GM12878 (cell line): Measurements from ENCODE around the gene PPP1R9B. TPM values are rescaled to one million over a fixed set of nuclear protein-coding genes. Genes with fewer than 3 reads are reported as not detected.

Experiments used
- ATAC-seq: fragments of 200-7000 bp; cut with Tn5 transposase; 3 replicates; pipeline ENCODE4 v1.9.1; 2020; ENCODE audit warnings: mild to moderate bottlenecking, moderate library complexity
- BruUV-seq: library from RNA; stranded (reverse); fragments of 400-500 nt; replicated peaks from 2 replicates; lab custom pipeline; 2021; lab: Mats Ljungman, UMichigan
- CTCF ChIA-PET: fragments of 300-600 bp; sonication (Branson Sonifier 250); formaldehyde crosslinking; extraction: SDS; loops from one replicate; lab custom pipeline; 2021; ENCODE audit warnings: inconsistent platforms; lab: Yijun Ruan, JAX
- POLR2A ChIA-PET: fragments of 350-600 bp; formaldehyde crosslinking; extraction: SDS; loops from one replicate; lab custom pipeline; 2021; ENCODE audit warnings: inconsistent platforms; lab: Charles Lee
- RAD21 ChIA-PET: fragments of 300-600 bp; sonication (Branson Sonifier 250); formaldehyde crosslinking; loops from one replicate; lab custom pipeline; 2023; ENCODE audit warnings: antibody characterized with exemption; ENCODE audit not compliant: unreplicated experiment; lab: Charles Lee
- SMC1A ChIA-PET: fragments of 300-600 bp; sonication (Branson Sonifier 250); formaldehyde crosslinking; loops from one replicate; lab custom pipeline; 2023; ENCODE audit not compliant: unreplicated experiment, uncharacterized antibody; lab: Charles Lee
- DNase-seq: peaks from one replicate; pipeline ENCODE4 v3.0.0-alpha.2; 2011; ENCODE audit warnings: low read depth, low spot score
- FAIRE-seq: peaks from 3 replicates; lab custom pipeline; 2011; peaks lifted over from hg19 to GRCh38; lab: Jason Lieb, UNC
- H2AFZ ChIP-seq: 2 replicates; pipeline ENCODE4 v1.6.0; 2011; ENCODE audit warnings: low read depth, low read length, control low read depth; ENCODE audit not compliant: control insufficient read depth
- H3K27ac ChIP-seq: 2 replicates; pipeline ENCODE4 v1.5.1; 2011; ENCODE audit warnings: control low read depth; ENCODE audit not compliant: control insufficient read depth, insufficient read depth
- H3K27me3 ChIP-seq, 2 experiments: replicated peaks in 1 of 2; 2 replicates each; pipeline versions ENCODE4 v1.6.0 to v1.6.1; 2011; ENCODE audit warnings: low read length in 1 of 2; ENCODE audit not compliant: control insufficient read depth in 2 of 2, insufficient read depth in 2 of 2
- H3K36me3 ChIP-seq, 2 experiments: 2 replicates each; pipeline ENCODE4 v1.5.1; 2011; ENCODE audit warnings: low read length in 1 of 2; ENCODE audit not compliant: control insufficient read depth in 2 of 2, insufficient read depth in 2 of 2
- H3K4me1 ChIP-seq: 2 replicates; pipeline ENCODE4 v1.6.1; 2011; ENCODE audit warnings: mild to moderate bottlenecking, low read length, moderate library complexity, mixed read lengths; ENCODE audit not compliant: control insufficient read depth, insufficient read depth
- H3K4me2 ChIP-seq: 2 replicates; pipeline ENCODE4 v1.6.0; 2011; ENCODE audit warnings: control low read depth; ENCODE audit not compliant: control insufficient read depth, insufficient read depth
- H3K4me3 ChIP-seq: fragments of 200-600 bp; sonication (generic); 2 replicates; pipeline ENCODE4 v1.5.1; 2016
- H3K79me2 ChIP-seq: 2 replicates; pipeline ENCODE4 v1.6.0; 2011; ENCODE audit warnings: low read length; ENCODE audit not compliant: control insufficient read depth, insufficient read depth
- H3K9ac ChIP-seq: 2 replicates; pipeline ENCODE4 v1.8.0; 2011; ENCODE audit warnings: low read length, control low read depth, mixed read lengths; ENCODE audit not compliant: control insufficient read depth, insufficient read depth
- H3K9me3 ChIP-seq: replicated peaks from 3 replicates; pipeline ENCODE4 v1.5.1; 2011; ENCODE audit warnings: mild to moderate bottlenecking, low read length; ENCODE audit not compliant: control insufficient read depth, insufficient read depth
- H4K20me1 ChIP-seq: 2 replicates; pipeline ENCODE4 v1.6.0; 2011; ENCODE audit not compliant: control insufficient read depth, insufficient read depth
- ASH2L ChIP-seq: fragments of 300-600, 200-600 bp; sonication (generic); IDR thresholded peaks from 2 replicates; pipeline ENCODE4 v1.6.1; 2017; ENCODE audit warnings: low read depth, mild to moderate bottlenecking, borderline replicate concordance
- ATF7 ChIP-seq: fragments of 450-650 bp; IDR thresholded peaks from 2 replicates; pipeline ENCODE4 v1.6.1; 2016; ENCODE audit warnings: low read depth, mild to moderate bottlenecking
- CEBPB ChIP-seq, 2 experiments: fragments of 150-350 bp in 1 of 2; IDR thresholded peaks; 2 replicates each; pipeline ENCODE4 v1.6.1; 2012 to 2014; ENCODE audit warnings: low read depth in 2 of 2, low read length in 2 of 2, borderline replicate concordance in 1 of 2, inconsistent platforms in 1 of 2
- CEBPZ ChIP-seq: fragments of 150-350 bp; IDR thresholded peaks from 2 replicates; pipeline ENCODE4 v1.6.1; 2016; ENCODE audit warnings: low read depth, low read length
- CREB1 ChIP-seq: IDR thresholded peaks from 2 replicates; pipeline ENCODE4 v1.6.1; 2012; ENCODE audit warnings: low read depth, mild to moderate bottlenecking, inconsistent platforms
- EP300 ChIP-seq, 2 experiments: fragments of 150-350 bp in 1 of 2; IDR thresholded peaks; 2 replicates each; pipeline ENCODE4 v1.6.1; 2011 to 2012; ENCODE audit warnings: low read depth in 2 of 2, low read length in 2 of 2, borderline replicate concordance in 1 of 2, improper control_type of control experiment in 1 of 2, inconsistent platforms in 1 of 2; ENCODE audit not compliant: control insufficient read depth in 1 of 2
- ETV6 ChIP-seq, 2 experiments: fragments of 450-650 bp in 1 of 2; IDR thresholded peaks in 1 of 2; conservative IDR thresholded peaks in 1 of 2; 2 replicates each; pipeline ENCODE4 v1.6.1; 2014; ENCODE audit warnings: antibody characterized with exemption in 1 of 2, borderline replicate concordance in 1 of 2, low read depth in 1 of 2, mild to moderate bottlenecking in 1 of 2, moderate library complexity in 1 of 2
- GABPA ChIP-seq: IDR thresholded peaks from 2 replicates; pipeline ENCODE4 v1.6.1; 2014; ENCODE audit warnings: antibody characterized with exemption, low read depth, mild to moderate bottlenecking, inconsistent platforms
- NFYA ChIP-seq: IDR thresholded peaks from 2 replicates; pipeline ENCODE4 v1.6.1; 2011; ENCODE audit warnings: low read depth, mild to moderate bottlenecking, low read length, improper control_type of control experiment, borderline replicate concordance
- PAX5 ChIP-seq: IDR thresholded peaks from 2 replicates; pipeline ENCODE4 v1.6.1; 2011; ENCODE audit warnings: low read depth, low read length, borderline replicate concordance
- SIX5 ChIP-seq: IDR thresholded peaks from 2 replicates; pipeline ENCODE4 v1.6.1; 2011; ENCODE audit warnings: mild to moderate bottlenecking, low read depth, low read length, moderate library complexity; ENCODE audit not compliant: severe bottlenecking
- TAF1 ChIP-seq: IDR thresholded peaks from 2 replicates; pipeline ENCODE4 v1.6.1; 2011; ENCODE audit warnings: mild to moderate bottlenecking, low read depth, low read length, borderline replicate concordance
- YY1 ChIP-seq: IDR thresholded peaks from 2 replicates; pipeline ENCODE4 v1.6.1; 2011; ENCODE audit warnings: low read depth, mild to moderate bottlenecking, low read length
- ZBTB33 ChIP-seq: fragments of 450-650 bp; IDR thresholded peaks from 2 replicates; pipeline ENCODE4 v1.6.1; 2017; ENCODE audit warnings: mild to moderate bottlenecking
- WGBS: methylation state at CpG from one replicate; pipeline ENCODE4 v1.1.6; 2016; ENCODE audit warnings: low lambda C conversion rate; ENCODE audit not compliant: insufficient replicate concordance, insufficient coverage; ENCODE audit errors: missing lambda C conversion rate; 5-methylcytosine and 5-hydroxymethylcytosine counted together
- in situ Hi-C: fragments of 300-500 bp; cut with MboI; formaldehyde crosslinking; loops from 9 replicates; pipeline ENCODE4 v1.14.3; 2018; ENCODE audit warnings: mixed read lengths
- intact Hi-C: fragments of 100-400 bp; cut with micrococcal nuclease; formaldehyde crosslinking; loops from one replicate; pipeline ENCODE4 v1.14.2; 2022; ENCODE audit not compliant: unreplicated experiment
- polyA plus RNA-seq, 11 experiments: library from polyadenylated mRNA; depleted of rRNA in 4 of 11; unstranded in 6 of 11; stranded (reverse) in 5 of 11; fragments of >200 nt; fragmentation: Nextera tagmentation in 4 of 11; fragmentation: Illumina TruSeq in 1 of 11; extraction: Ambion mirVana in 4 of 11; extraction: Trizol in 1 of 11; gene quantifications; 1 replicate in 1 of 11; 2 replicates in 10 of 11; pipeline versions ENCODE4 v1.2.1 to v1.2.3, GENCODE V29; 2011 to 2016; ENCODE audit warnings: inconsistent platforms in 2 of 11, missing spikeins in 2 of 11, low read depth in 1 of 11
- total RNA-seq, 4 experiments: library from RNA; depleted of rRNA in 3 of 4; stranded (reverse); fragments of >200 nt in 3 of 4; fragmentation: Illumina TruSeq in 1 of 4; extraction: Trizol in 1 of 4; gene quantifications; 2 replicates each; pipeline versions ENCODE4 v1.2.1 to v1.2.3, GENCODE V29; 2013 to 2021

The PPP1R9B gene
- total and polyA plus RNA-seq, 10 of the 15 experiments (the other 5 are each of a cell fraction or from before 2014, with no cell fraction given) = 0.20 to 107 (median 37.5) TPM

DNA sequence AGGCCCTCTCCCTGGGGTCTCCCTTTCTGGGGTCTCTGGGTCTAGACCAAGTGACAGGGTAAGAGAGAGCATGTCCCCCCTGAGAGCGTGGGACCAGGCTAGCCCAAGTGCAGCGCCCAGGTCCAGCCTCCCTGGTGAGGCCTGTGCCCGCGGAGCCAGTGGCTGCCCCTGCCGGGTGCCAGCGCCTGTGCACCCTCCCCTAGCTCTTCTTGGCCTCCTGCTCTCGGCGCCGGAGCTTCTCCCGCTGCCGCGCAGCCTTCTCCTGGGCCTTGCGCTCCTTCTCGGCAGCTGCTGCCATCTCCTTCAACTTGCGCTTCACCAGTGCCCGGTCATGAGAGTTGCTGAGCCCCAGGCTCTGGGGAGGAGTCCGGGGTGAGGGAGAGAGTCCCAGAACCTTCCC lies 37.8 kb downstream of the PPP1R9B start:
- FAIRE-seq (no peak), DNase-seq (no peak), ATAC-seq (no peak)
- TF ChIP-seq ETV6 (conservative IDR thresholded peaks at IDR 0.05 in 1 of 2, IDR thresholded peaks at IDR 0.05 in 1 of 2; ENCODE audit: borderline replicate concordance in 1 of 2, low read depth in 1 of 2) = no peak
- TF ChIP-seq PAX5 = no peak
- no peak for TF ChIP-seq NFYA
- TF ChIP-seq ZBTB33 = no peak
- TF ChIP-seq CEBPZ = no peak
- no peak for TF ChIP-seq TAF1
- no peak for TF ChIP-seq ATF7
- no peak for TF ChIP-seq YY1
- no peak for TF ChIP-seq CEBPB (IDR thresholded peaks at IDR 0.05; ENCODE audit: borderline replicate concordance in 1 of 2, low read depth in 2 of 2, low read length in 2 of 2)
- no peak for TF ChIP-seq SIX5
- TF ChIP-seq CREB1 = no peak
- TF ChIP-seq ASH2L = no peak
- no peak for TF ChIP-seq GABPA
- no peak for TF ChIP-seq EP300 (IDR thresholded peaks at IDR 0.05; ENCODE audit: borderline replicate concordance in 1 of 2, control insufficient read depth in 1 of 2, low read depth in 2 of 2, low read length in 2 of 2)
- no peak overlapping the region for H3K27ac ChIP-seq
- POLR2A ChIA-PET = no interaction called here
- SMC1A ChIA-PET = no interaction called here
- no peaks in the 10 kb centered on the region for H4K20me1 ChIP-seq
- H3K4me2 ChIP-seq = no peak overlapping the region
- no peaks in the 10 kb centered on the region; a peak in 1 of 4 replicates for H3K36me3 ChIP-seq
- H3K4me1 ChIP-seq = no peaks in the 10 kb centered on the region
- no TSS peak for BruUV-seq
- CTCF ChIA-PET = interaction anchor here (1.1 to 2.1 kb wide), 5 partner anchors 10 to 57 kb away, joined by 3 to 8 read pairs (median 3); partner anchors contain the start of gene SAMD14
- no peak overlapping the region for H3K4me3 ChIP-seq
- H3K79me2 ChIP-seq = no peaks in the 10 kb centered on the region
- H2AFZ ChIP-seq = no peak overlapping the region
- 73% methylated on average over 17 of the region's 17 CpGs for WGBS
- H3K9ac ChIP-seq = no peak overlapping the region
- RAD21 ChIA-PET = no interaction called here
- peaks cover under 1 to 3% of the 10 kb centered on the region in 2 experiments; a peak in 3 of 4 replicates for H3K27me3 ChIP-seq
- no peaks in the 10 kb centered on the region for H3K9me3 ChIP-seq
- in situ Hi-C loops (no loop called here), intact Hi-C loops (no loop called here)
